HUDEP-2 (cell line): ENCODE data around the gene EFNB2.

ENCODE experiments used
- DNase-seq, 76 experiments: peaks; one replicate each; lab custom pipeline; 2025; ENCODE audit not compliant: unreplicated experiment in 76 of 76; lab: John Stamatoyannopoulos, UW

The EFNB2 gene

GRCh38 chr13:106551350-106551749 lies 15.9 kb upstream of the EFNB2 start:
- DNase-seq: no peak

- DNase-seq: no peak
These were observed 15.2 kb upstream of the EFNB2 start for GRCh38 chr13:106550570-106551135.

- no peak for DNase-seq
These were observed 12.7 kb upstream of the EFNB2 start for GRCh38 chr13:106548064-106548696.

GRCh38 chr13:106541826-106542225 lies 6.4 kb upstream of the EFNB2 start:
- no peak for DNase-seq

GRCh38 chr13:106540613-106541012 lies 5.2 kb upstream of the EFNB2 start:
- no peak for DNase-seq

- no peak for DNase-seq
These were observed 2.1 kb upstream of the EFNB2 start for GRCh38 chr13:106537521-106537920.

- DNase-seq: peak in 68 of 76 experiments; percentile 4 to 81 (median 60)
These were observed 977 bp upstream of the EFNB2 start for GRCh38 chr13:106536244-106537034.

- peak in 4 of 76 experiments; percentile 2 to 31 (median 22) for DNase-seq
These were observed 567 bp downstream of the EFNB2 start for GRCh38 chr13:106534639-106535551.

- DNase-seq: peak in 4 of 76 experiments; percentile 2 to 6 (median 4)
These were observed 1.4 kb downstream of the EFNB2 start for GRCh38 chr13:106533943-106534638.

- DNase-seq: peak in 39 of 76 experiments; percentile 1 to 45 (median 18)
These were observed 2.1 kb downstream of the EFNB2 start for GRCh38 chr13:106533101-106533942.

GRCh38 chr13:106532111-106532929 lies 3.1 kb downstream of the EFNB2 start:
- DNase-seq: no peak

GRCh38 chr13:106530980-106531481 lies 4.4 kb downstream of the EFNB2 start:
- DNase-seq: no peak

GRCh38 chr13:106530171-106530851 lies 5.2 kb downstream of the EFNB2 start:
- no peak for DNase-seq

GRCh38 chr13:106529415-106530170 lies 5.9 kb downstream of the EFNB2 start:
- no peak for DNase-seq

- no peak for DNase-seq
These were observed 6.6 kb downstream of the EFNB2 start for GRCh38 chr13:106528718-106529414.

- no peak for DNase-seq
These were observed 7.6 kb downstream of the EFNB2 start for GRCh38 chr13:106527826-106528225.
